IMR-90 (cell line): ENCODE data around the gene FRMD3. TPM values are rescaled to one million over a fixed set of nuclear protein-coding genes. Genes with fewer than 3 reads are reported as not detected.
A peak's percentile ranks its signal among the peaks of the same experiment; 100 is the strongest.

Source experiments
- ATAC-seq: fragments of 200-7000 bp; cut with Tn5 transposase; 2 replicates; pipeline ENCODE4 v1.9.1; 2020; ENCODE audit warnings: low read depth, mild to moderate bottlenecking, moderate library complexity
- BruUV-seq: library from RNA; stranded (reverse); fragments of 400-500 nt; replicated peaks from 2 replicates; lab custom pipeline; 2021; lab: Mats Ljungman, UMichigan
- CTCF ChIA-PET: fragments of 300-600 bp; formaldehyde crosslinking; extraction: SDS; loops from one replicate; lab custom pipeline; 2021; ENCODE audit warnings: antibody characterized with exemption; lab: Yijun Ruan, JAX
- POLR2A ChIA-PET: fragments of 300-600 bp; sonication (Branson Sonifier 250); formaldehyde crosslinking; loops from one replicate; lab custom pipeline; 2022; ENCODE audit warnings: antibody characterized with exemption; ENCODE audit not compliant: unreplicated experiment; lab: Charles Lee
- DNase-seq: peaks from one replicate; pipeline ENCODE4 v3.0.0; 2013
- H2AFZ ChIP-seq: replicated peaks from 2 replicates; pipeline ENCODE3; 2013; ENCODE audit warnings: low read length, mild to moderate bottlenecking; ENCODE audit not compliant: poor library complexity
- H2AK5ac ChIP-seq: 2 replicates; pipeline ENCODE4 v1.6.1; 2013; ENCODE audit warnings: low read depth, low read length, inconsistent platforms
- H2AK9ac ChIP-seq: replicated peaks from 2 replicates; pipeline ENCODE3; 2013; ENCODE audit warnings: mild to moderate bottlenecking, low read depth, low read length, moderate library complexity; ENCODE audit not compliant: poor library complexity
- H2BK120ac ChIP-seq: 2 replicates; pipeline ENCODE4 v1.6.1; 2013; ENCODE audit warnings: low read depth, low read length, inconsistent platforms
- H2BK15ac ChIP-seq: 3 replicates; pipeline ENCODE4 v1.6.1; 2013; ENCODE audit warnings: low read depth, low read length, inconsistent platforms
- H2BK20ac ChIP-seq: 2 replicates; pipeline ENCODE4 v1.6.1; 2013; ENCODE audit warnings: low read depth, mild to moderate bottlenecking, inconsistent platforms, low read length, moderate library complexity
- H2BK5ac ChIP-seq: 2 replicates; pipeline ENCODE4 v1.6.1; 2013; ENCODE audit warnings: mild to moderate bottlenecking, low read depth, low read length, inconsistent platforms; ENCODE audit not compliant: poor library complexity, severe bottlenecking
- H3K14ac ChIP-seq: replicated peaks from 2 replicates; pipeline ENCODE4 v1.6.1; 2013; ENCODE audit warnings: low read depth, low read length, inconsistent platforms
- H3K18ac ChIP-seq: 2 replicates; pipeline ENCODE4 v1.6.1; 2013; ENCODE audit warnings: low read depth, low read length, control low read depth
- H3K23ac ChIP-seq: 2 replicates; pipeline ENCODE4 v1.6.1; 2013; ENCODE audit warnings: low read depth, low read length, inconsistent platforms
- H3K27ac ChIP-seq: 2 replicates; pipeline ENCODE4 v1.5.1; 2013; ENCODE audit warnings: mild to moderate bottlenecking, control low read depth, low read length; ENCODE audit not compliant: insufficient read depth
- H3K27me3 ChIP-seq: 2 replicates; pipeline ENCODE4 v1.6.1; 2013; ENCODE audit warnings: low read length; ENCODE audit not compliant: control insufficient read depth, insufficient read depth
- H3K36me3 ChIP-seq: 2 replicates; pipeline ENCODE4 v1.6.1; 2013; ENCODE audit warnings: low read length, mixed read lengths; ENCODE audit not compliant: control insufficient read depth, insufficient read depth
- H3K4ac ChIP-seq: 2 replicates; pipeline ENCODE4 v1.6.1; 2013; ENCODE audit warnings: low read depth, low read length, inconsistent platforms
- H3K4me1 ChIP-seq: 2 replicates; pipeline ENCODE4 v1.6.1; 2013; ENCODE audit warnings: low read length, mixed read lengths; ENCODE audit not compliant: control insufficient read depth, insufficient read depth
- H3K4me2 ChIP-seq: 2 replicates; pipeline ENCODE4 v1.6.1; 2013; ENCODE audit warnings: low read depth, mild to moderate bottlenecking, control low read depth, low read length, moderate library complexity
- H3K4me3 ChIP-seq: 2 replicates; pipeline ENCODE4 v1.5.1; 2013; ENCODE audit warnings: low read depth, mild to moderate bottlenecking, control low read depth, low read length, moderate library complexity; ENCODE audit not compliant: insufficient read depth
- H3K56ac ChIP-seq: 2 replicates; pipeline ENCODE4 v1.6.1; 2013; ENCODE audit warnings: low read length, inconsistent platforms; ENCODE audit not compliant: insufficient read depth; ENCODE audit errors: extremely low read depth
- H3K79me1 ChIP-seq, 2 experiments: 2 replicates each; pipeline ENCODE4 v1.6.1; 2013; ENCODE audit warnings: low read length in 2 of 2, inconsistent platforms in 1 of 2, low read depth in 1 of 2
- H3K9ac ChIP-seq: 2 replicates; pipeline ENCODE4 v1.6.1; 2013; ENCODE audit warnings: low read depth, low read length, control low read depth
- H3K9me1 ChIP-seq: 2 replicates; pipeline ENCODE4 v1.6.1; 2013; ENCODE audit warnings: low read length, inconsistent platforms; ENCODE audit not compliant: insufficient read depth
- H3K9me3 ChIP-seq: 2 replicates; pipeline ENCODE4 v1.6.1; 2013; ENCODE audit warnings: low read length; ENCODE audit not compliant: control insufficient read depth, insufficient read depth
- H4K20me1 ChIP-seq: 2 replicates; pipeline ENCODE4 v1.6.1; 2013; ENCODE audit warnings: low read length, inconsistent platforms; ENCODE audit not compliant: insufficient read depth
- H4K5ac ChIP-seq: 2 replicates; pipeline ENCODE4 v1.6.1; 2013; ENCODE audit warnings: mild to moderate bottlenecking, low read depth, low read length, control low read depth
- H4K8ac ChIP-seq, 2 experiments: 2 replicates each; pipeline ENCODE4 v1.6.1; 2013; ENCODE audit warnings: low read depth in 2 of 2, low read length in 2 of 2, control low read depth in 1 of 2, inconsistent platforms in 1 of 2
- H4K91ac ChIP-seq: 2 replicates; pipeline ENCODE4 v1.6.1; 2013; ENCODE audit warnings: low read depth, low read length, inconsistent platforms; ENCODE audit not compliant: insufficient read depth
- CEBPB ChIP-seq: IDR thresholded peaks from 2 replicates; pipeline ENCODE4 v1.6.1; 2012; ENCODE audit warnings: low read depth, low read length, improper control_type of control experiment
- CHD1 ChIP-seq: IDR thresholded peaks from 2 replicates; pipeline ENCODE4 v1.6.1; 2012; ENCODE audit warnings: low read depth, low read length, improper control_type of control experiment
- CTCF ChIP-seq: conservative IDR thresholded peaks from 2 replicates; pipeline ENCODE4 v1.5.1; 2012; ENCODE audit warnings: mild to moderate bottlenecking, low read depth, low read length, improper control_type of control experiment
- FOS ChIP-seq: fragments of 150-350 bp; IDR thresholded peaks from 2 replicates; pipeline ENCODE4 v1.6.1; 2016; ENCODE audit warnings: low read depth, low read length
- MAFK ChIP-seq: IDR thresholded peaks from 2 replicates; pipeline ENCODE4 v1.6.1; 2012; ENCODE audit warnings: low read depth, low read length, improper control_type of control experiment
- POLR2A ChIP-seq: IDR thresholded peaks from 2 replicates; pipeline ENCODE4 v1.6.1; 2012; ENCODE audit warnings: mild to moderate bottlenecking, low read depth, low read length
- RAD21 ChIP-seq: IDR thresholded peaks from 2 replicates; pipeline ENCODE4 v1.6.1; 2012; ENCODE audit warnings: low read length, improper control_type of control experiment
- RCOR1 ChIP-seq: IDR thresholded peaks from 2 replicates; pipeline ENCODE4 v1.6.1; 2012; ENCODE audit warnings: mild to moderate bottlenecking, low read length, improper control_type of control experiment; ENCODE audit not compliant: insufficient replicate concordance
- SMC3 ChIP-seq: fragments of 150-350 bp; IDR thresholded peaks from 2 replicates; pipeline ENCODE4 v1.6.1; 2016; ENCODE audit warnings: low read depth, mild to moderate bottlenecking, antibody characterized with exemption, low read length, moderate library complexity
- WGBS, 2 experiments: methylation state at CpG; one replicate each; pipeline versions ENCODE4 v1.1.5 to v1.1.7; 2013; ENCODE audit warnings: missing lambda C conversion rate in 2 of 2; ENCODE audit not compliant: insufficient read length in 1 of 2; ENCODE audit errors: extremely low coverage in 2 of 2; 5-methylcytosine and 5-hydroxymethylcytosine counted together
- dilution Hi-C: fragments of 300-500 bp; cut with HindIII; formaldehyde crosslinking; loops from one replicate; pipeline ENCODE4 v1.14.3; 2018; ENCODE audit warnings: low sequenced_read_pairs; ENCODE audit not compliant: unreplicated experiment
- in situ Hi-C: fragments of 300-500 bp; cut with MboI; formaldehyde crosslinking; loops from 3 replicates; pipeline ENCODE4 v1.14.3; 2019; ENCODE audit warnings: low sequenced_read_pairs, inconsistent platforms, mixed read lengths
- intact Hi-C: fragments of 100-400 bp; cut with micrococcal nuclease; formaldehyde crosslinking; loops from 2 replicates; pipeline ENCODE4 v1.10.0; 2022
- polyA plus RNA-seq, 3 experiments: library from polyadenylated mRNA; depleted of rRNA; stranded (reverse); fragments of >200 nt; gene quantifications; 2 replicates each; pipeline ENCODE4 v1.2.3, GENCODE V29; 2012; ENCODE audit warnings: low replicate concordance in 1 of 3
- total RNA-seq: library from RNA; depleted of rRNA; stranded (reverse); fragments of >200 nt; gene quantifications from 2 replicates; pipeline ENCODE4 v1.2.3, GENCODE V29; 2012

Gene FRMD3
- total and polyA plus RNA-seq, 2 of the 4 experiments (the other 2 are of a cell fraction): 0.02 to 0.18 TPM

GRCh38 chr9:83355024-83355444 is 183.2 kb downstream of the FRMD3 start:
- intact Hi-C loops (no loop called here), dilution Hi-C loops (no loop called here), in situ Hi-C loops (no loop called here)
- Histone ChIP-seq H4K20me1 (no peaks in the 10 kb centered on the region), H4K8ac (no peak overlapping the region), H3K4ac (no peak overlapping the region), H2BK120ac (no peak overlapping the region), H3K27me3 (no peaks in the 10 kb centered on the region), H3K4me1 (no peaks in the 10 kb centered on the region), H3K4me3 (no peak overlapping the region), H3K56ac (no peak overlapping the region), H3K9me1 (no peaks in the 10 kb centered on the region), H3K27ac (no peak overlapping the region), H3K18ac (no peak overlapping the region), H3K9ac (no peak overlapping the region), H4K5ac (no peak overlapping the region), H3K4me2 (no peak overlapping the region), H3K14ac (no peak overlapping the region), H3K23ac (no peak overlapping the region), H3K79me1 (no peaks in the 10 kb centered on the region), H2BK15ac (no peak overlapping the region), H2BK5ac (no peak overlapping the region), H2AFZ (no peak overlapping the region), H3K36me3 (no peaks in the 10 kb centered on the region), H3K9me3 (peaks cover 4% of the 10 kb centered on the region; the same call in 1 of the 2 replicates), H4K91ac (no peak overlapping the region), H2AK5ac (no peak overlapping the region), H2BK20ac (no peak overlapping the region), H2AK9ac (no peak overlapping the region)
- POLR2A ChIA-PET: no interaction called here
- no peak for TF ChIP-seq RCOR1
- no peak for TF ChIP-seq CHD1
- TF ChIP-seq MAFK: no peak
- TF ChIP-seq RAD21: no peak
- no peak for TF ChIP-seq CTCF
- no peak for TF ChIP-seq CEBPB
- TF ChIP-seq POLR2A: no peak
- TF ChIP-seq SMC3: no peak
- no peak for TF ChIP-seq FOS
- BruUV-seq: no TSS peak
- DNase-seq: peak; percentile 6
- CTCF ChIA-PET: interaction anchor here (0.5 kb wide), 1 partner anchor 156 kb away, joined by 3 read pairs; no protein-coding TSS in a partner anchor
- no peak for ATAC-seq
- WGBS, 2 experiments: no CpG with 5 or more reads among the region's 4 CpGs
